GM12865 (cell line): ENCODE data around the gene RO60.
A peak's percentile ranks its signal among the peaks of the same experiment; 100 is the strongest.
"Not testable (repeated sequence)": the region's sequence is repeated elsewhere in the genome, so short reads cannot be mapped to it uniquely, and the experiment has no call there.

Experiments
- DNase-seq: peaks from one replicate; pipeline ENCODE4 v3.0.0; 2010; ENCODE audit warnings: low read depth
- H3K4me3 ChIP-seq: 2 replicates; pipeline ENCODE4 v1.5.1; 2011; ENCODE audit warnings: mild to moderate bottlenecking, low read depth, low read length, control low read depth
- TF ChIP-seq, protein P1 (sequence below): IDR thresholded peaks from 2 replicates; pipeline ENCODE4 v1.5.1; 2011; ENCODE audit warnings: low read length, control low read depth, low read depth, inconsistent platforms; ENCODE audit not compliant: insufficient read depth; ENCODE audit errors: missing control alignments

Gene RO60

DNA sequence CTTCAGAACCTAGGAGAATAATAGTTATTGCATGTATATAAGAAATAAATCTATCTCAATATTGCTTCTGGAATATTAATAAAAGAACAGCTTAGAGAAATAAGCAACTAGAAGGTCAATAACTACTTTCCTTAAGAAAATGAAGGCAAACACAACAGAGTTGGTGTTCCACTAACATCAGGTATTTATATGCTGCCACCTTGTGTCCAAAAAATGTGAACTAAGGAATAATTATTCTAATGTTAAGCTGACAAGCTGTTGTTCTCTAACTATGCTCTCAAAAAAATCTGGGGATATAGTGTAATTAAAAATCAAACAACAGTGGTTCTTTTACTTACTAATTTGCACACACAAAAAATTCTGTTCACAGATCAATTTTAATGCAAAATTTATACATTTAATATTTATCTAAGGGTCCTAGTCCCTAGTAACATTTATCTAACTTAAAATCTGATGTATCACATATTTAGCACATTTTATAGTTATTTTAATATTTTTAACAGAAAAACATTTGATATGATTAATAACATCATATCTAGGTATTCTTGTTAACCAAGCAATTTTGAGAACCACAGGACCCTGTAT, 39.9 kb upstream of the RO60 start:
- DNase-seq, result peak; percentile 49
- no peak overlapping the region for H3K4me3 ChIP-seq
- TF ChIP-seq, protein P1, sequence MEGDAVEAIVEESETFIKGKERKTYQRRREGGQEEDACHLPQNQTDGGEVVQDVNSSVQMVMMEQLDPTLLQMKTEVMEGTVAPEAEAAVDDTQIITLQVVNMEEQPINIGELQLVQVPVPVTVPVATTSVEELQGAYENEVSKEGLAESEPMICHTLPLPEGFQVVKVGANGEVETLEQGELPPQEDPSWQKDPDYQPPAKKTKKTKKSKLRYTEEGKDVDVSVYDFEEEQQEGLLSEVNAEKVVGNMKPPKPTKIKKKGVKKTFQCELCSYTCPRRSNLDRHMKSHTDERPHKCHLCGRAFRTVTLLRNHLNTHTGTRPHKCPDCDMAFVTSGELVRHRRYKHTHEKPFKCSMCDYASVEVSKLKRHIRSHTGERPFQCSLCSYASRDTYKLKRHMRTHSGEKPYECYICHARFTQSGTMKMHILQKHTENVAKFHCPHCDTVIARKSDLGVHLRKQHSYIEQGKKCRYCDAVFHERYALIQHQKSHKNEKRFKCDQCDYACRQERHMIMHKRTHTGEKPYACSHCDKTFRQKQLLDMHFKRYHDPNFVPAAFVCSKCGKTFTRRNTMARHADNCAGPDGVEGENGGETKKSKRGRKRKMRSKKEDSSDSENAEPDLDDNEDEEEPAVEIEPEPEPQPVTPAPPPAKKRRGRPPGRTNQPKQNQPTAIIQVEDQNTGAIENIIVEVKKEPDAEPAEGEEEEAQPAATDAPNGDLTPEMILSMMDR, result peak; percentile 21

DNA sequence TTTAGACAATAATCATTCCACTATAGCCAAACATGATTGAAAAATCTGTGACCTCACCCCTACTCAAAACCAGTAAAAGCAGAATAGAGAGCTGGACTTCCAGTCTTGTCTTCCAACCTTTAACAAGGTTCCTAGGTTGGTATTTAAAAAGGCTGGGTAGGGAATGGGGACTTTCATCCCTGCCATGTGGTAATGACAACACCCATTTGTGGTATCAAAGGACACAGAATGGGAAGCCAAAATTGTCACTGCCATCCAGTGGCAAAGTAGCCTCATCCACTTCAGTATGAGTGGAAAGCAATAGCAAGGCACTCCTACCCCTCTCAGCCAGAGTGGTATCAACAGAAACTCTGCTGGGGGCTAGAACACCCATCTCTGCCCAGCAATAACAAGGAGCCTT, 34.2 kb upstream of the RO60 start:
- no peak overlapping the region for H3K4me3 ChIP-seq
- TF ChIP-seq, protein P1, result no peak
- DNase-seq, result no peak

GRCh38 chr1:193030280-193030679, 29.1 kb upstream of the RO60 start:
- no peak overlapping the region for H3K4me3 ChIP-seq
- TF ChIP-seq, protein P1, result no peak
- no peak for DNase-seq

GRCh38 chr1:193031431-193031830, 28.0 kb upstream of the RO60 start:
- H3K4me3 ChIP-seq, result no peak overlapping the region
- TF ChIP-seq, protein P1, result no peak
- no peak for DNase-seq

- H3K4me3 ChIP-seq, DNase-seq: not testable (repeated sequence)
Measured at GRCh38 chr1:193032643-193033427, 26.6 kb upstream of the RO60 start.

DNA sequence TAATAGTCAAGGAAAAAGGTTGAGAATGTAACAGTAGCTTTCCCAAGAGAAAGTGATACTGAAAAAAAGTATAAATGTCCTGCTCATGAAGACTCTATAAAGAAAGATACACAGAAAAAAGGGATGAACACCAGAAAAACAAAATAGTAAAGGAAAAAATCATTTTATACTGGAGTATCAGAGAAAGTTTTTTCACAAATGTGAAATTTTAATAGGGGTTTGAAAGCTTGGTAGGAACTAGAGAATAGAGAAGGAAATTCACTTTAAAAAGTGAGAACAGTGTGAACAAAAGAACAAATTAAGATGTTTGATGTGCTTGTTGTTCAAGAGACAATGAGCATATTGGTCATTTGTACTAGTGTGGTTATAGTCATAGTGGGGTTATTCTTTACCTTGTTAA, 25.8 kb upstream of the RO60 start:
- no peak for DNase-seq
- H3K4me3 ChIP-seq, result no peak overlapping the region
- TF ChIP-seq, protein P1, result no peak

DNA sequence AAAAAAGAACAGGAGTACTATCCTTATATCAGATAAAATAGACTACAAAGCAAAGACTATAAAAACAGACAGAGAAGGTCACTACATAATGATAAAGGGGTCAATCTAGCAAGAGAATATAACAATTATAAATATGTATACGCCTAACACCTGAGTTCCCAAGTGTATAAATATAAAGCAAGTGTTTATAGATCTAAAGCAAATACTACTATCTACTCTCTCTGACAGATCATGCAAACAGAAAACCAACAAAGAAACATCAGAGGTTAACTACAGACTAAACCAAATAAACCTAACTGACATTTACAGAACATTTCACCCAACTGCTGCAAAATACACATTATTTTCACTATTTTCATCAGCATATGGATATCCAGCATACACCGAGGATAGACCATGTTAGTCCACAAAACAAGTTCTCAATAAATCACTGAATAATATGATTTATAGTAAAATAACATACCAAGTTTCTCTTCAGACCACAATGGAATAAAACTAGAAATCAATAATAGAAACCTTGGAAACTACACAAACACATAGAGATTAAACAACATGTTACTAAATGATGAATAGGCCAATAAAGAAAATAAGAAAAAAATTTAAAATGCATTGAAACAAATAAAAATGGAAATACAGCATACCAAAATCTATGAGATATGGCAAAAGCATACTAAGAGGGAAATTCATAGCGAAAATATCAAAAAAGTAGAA, 22.9 kb upstream of the RO60 start:
- TF ChIP-seq, protein P1, result no peak
- no peak overlapping the region for H3K4me3 ChIP-seq
- no peak for DNase-seq
